ENCODE results near the gene TOP2B. TPM values are rescaled to one million over a fixed set of nuclear protein-coding genes. Genes with fewer than 3 reads are reported as not detected.

The TOP2B gene
- total and polyA plus RNA-seq, 2 experiments from 2014 or later, result 92.0 to 179 TPM

DNA sequence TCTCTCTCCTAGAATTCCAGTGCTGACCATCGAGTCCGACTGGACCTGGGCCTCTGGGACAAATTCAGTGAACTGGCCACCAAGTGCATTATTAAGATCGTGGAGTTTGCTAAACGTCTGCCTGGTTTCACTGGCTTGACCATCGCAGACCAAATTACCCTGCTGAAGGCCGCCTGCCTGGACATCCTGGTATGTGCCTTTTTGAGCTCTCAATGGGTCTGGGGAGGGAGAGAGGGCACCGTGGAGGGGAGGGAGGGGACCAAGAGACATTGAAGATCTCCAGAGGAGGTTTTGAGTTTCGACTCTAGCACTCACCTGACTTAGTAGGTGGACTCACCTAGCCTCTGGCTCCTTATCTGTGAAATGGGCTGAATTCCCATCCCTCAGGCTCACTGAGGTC is 84.2 kb downstream of the TOP2B start (continued):
- no peak for TF ChIP-seq JUNB (IDR thresholded peaks at IDR 0.05; ENCODE audit: unreplicated experiment)
- TF ChIP-seq, protein P1, sequence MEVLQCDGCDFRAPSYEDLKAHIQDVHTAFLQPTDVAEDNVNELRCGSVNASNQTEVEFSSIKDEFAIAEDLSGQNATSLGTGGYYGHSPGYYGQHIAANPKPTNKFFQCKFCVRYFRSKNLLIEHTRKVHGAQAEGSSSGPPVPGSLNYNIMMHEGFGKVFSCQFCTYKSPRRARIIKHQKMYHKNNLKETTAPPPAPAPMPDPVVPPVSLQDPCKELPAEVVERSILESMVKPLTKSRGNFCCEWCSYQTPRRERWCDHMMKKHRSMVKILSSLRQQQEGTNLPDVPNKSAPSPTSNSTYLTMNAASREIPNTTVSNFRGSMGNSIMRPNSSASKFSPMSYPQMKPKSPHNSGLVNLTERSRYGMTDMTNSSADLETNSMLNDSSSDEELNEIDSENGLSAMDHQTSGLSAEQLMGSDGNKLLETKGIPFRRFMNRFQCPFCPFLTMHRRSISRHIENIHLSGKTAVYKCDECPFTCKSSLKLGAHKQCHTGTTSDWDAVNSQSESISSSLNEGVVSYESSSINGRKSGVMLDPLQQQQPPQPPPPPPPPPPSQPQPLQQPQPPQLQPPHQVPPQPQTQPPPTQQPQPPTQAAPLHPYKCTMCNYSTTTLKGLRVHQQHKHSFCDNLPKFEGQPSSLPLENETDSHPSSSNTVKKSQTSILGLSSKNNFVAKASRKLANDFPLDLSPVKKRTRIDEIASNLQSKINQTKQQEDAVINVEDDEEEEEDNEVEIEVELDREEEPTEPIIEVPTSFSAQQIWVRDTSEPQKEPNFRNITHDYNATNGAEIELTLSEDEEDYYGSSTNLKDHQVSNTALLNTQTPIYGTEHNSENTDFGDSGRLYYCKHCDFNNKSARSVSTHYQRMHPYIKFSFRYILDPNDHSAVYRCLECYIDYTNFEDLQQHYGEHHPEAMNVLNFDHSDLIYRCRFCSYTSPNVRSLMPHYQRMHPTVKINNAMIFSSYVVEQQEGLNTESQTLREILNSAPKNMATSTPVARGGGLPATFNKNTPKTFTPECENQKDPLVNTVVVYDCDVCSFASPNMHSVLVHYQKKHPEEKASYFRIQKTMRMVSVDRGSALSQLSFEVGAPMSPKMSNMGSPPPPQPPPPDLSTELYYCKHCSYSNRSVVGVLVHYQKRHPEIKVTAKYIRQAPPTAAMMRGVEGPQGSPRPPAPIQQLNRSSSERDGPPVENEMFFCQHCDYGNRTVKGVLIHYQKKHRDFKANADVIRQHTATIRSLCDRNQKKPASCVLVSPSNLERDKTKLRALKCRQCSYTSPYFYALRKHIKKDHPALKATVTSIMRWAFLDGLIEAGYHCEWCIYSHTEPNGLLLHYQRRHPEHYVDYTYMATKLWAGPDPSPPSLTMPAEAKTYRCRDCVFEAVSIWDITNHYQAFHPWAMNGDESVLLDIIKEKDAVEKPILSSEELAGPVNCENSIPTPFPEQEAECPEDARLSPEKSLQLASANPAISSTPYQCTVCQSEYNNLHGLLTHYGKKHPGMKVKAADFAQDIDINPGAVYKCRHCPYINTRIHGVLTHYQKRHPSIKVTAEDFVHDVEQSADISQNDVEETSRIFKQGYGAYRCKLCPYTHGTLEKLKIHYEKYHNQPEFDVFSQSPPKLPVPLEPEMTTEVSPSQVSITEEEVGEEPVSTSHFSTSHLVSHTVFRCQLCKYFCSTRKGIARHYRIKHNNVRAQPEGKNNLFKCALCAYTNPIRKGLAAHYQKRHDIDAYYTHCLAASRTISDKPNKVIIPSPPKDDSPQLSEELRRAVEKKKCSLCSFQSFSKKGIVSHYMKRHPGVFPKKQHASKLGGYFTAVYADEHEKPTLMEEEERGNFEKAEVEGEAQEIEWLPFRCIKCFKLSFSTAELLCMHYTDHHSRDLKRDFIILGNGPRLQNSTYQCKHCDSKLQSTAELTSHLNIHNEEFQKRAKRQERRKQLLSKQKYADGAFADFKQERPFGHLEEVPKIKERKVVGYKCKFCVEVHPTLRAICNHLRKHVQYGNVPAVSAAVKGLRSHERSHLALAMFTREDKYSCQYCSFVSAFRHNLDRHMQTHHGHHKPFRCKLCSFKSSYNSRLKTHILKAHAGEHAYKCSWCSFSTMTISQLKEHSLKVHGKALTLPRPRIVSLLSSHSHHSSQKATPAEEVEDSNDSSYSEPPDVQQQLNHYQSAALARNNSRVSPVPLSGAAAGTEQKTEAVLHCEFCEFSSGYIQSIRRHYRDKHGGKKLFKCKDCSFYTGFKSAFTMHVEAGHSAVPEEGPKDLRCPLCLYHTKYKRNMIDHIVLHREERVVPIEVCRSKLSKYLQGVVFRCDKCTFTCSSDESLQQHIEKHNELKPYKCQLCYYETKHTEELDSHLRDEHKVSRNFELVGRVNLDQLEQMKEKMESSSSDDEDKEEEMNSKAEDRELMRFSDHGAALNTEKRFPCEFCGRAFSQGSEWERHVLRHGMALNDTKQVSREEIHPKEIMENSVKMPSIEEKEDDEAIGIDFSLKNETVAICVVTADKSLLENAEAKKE (CRISPR knock-in tag; IDR thresholded peaks at IDR 0.05), result no peak

DNA sequence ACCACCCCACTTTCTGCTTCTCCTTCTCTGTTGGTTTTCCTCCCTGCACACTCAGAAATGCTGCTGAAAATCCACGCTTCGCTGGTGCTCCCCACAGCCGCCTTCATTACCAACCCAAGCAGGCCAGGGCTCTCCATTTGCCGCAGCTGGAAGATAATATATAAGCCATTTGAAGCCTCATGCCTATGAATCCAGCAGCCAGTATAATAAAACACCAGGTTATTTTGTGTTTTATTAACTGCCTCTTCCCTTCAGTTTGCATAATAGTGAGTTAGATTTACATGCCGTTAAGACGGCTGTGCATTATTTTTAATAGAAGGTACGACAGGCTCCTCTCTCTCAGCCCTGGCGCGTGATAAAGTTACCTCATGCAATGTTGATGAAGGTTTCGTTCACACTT is 86.6 kb downstream of the TOP2B start:
- Histone ChIP-seq H3K9me2 (ENCODE audit: insufficient read depth) (peaks cover 5% of the 10 kb centered on the region; the same call in 1 of the 2 replicates), H3K36me3 (ENCODE audit: insufficient read depth) (no peaks in the 10 kb centered on the region), H3K27me3 (ENCODE audit: insufficient read depth) (no peaks in the 10 kb centered on the region), H3K27ac (ENCODE audit: low read depth) (no peak overlapping the region), H3F3A (replicated peaks; ENCODE audit: low read depth) (no peaks in the 10 kb centered on the region), H4K20me1 (replicated peaks; ENCODE audit: insufficient read depth) (no peaks in the 10 kb centered on the region), H3K4me3 (no peak overlapping the region), H3K4me2 (no peak overlapping the region), H2AFZ (peak overlapping the region; percentile 5; the same call in 1 of the 2 replicates), H3K4me1 (ENCODE audit: insufficient read depth) (no peaks in the 10 kb centered on the region), H3K79me2 (replicated peaks; ENCODE audit: insufficient read depth) (no peaks in the 10 kb centered on the region)
- H3K9me3 Mint-ChIP-seq, result no peaks in the 10 kb centered on the region
- peaks cover 16% of the 10 kb centered on the region for H3K4me1 Mint-ChIP-seq
- no peak for ATAC-seq
- H3K27me3 Mint-ChIP-seq (ENCODE audit: insufficient read depth, low read depth, poor library complexity), result peaks cover 7% of the 10 kb centered on the region
- H3K4me3 Mint-ChIP-seq, result no peak overlapping the region
- H3K27ac Mint-ChIP-seq, result no peak overlapping the region
- no peaks in the 10 kb centered on the region for H3K36me3 Mint-ChIP-seq (ENCODE audit: low read depth)
- no peak for DNase-seq (ENCODE audit: low spot score)
- no peak for TF ChIP-seq NANOG (IDR thresholded peaks at IDR 0.05; ENCODE audit: borderline replicate concordance)
- TF ChIP-seq, protein P2, sequence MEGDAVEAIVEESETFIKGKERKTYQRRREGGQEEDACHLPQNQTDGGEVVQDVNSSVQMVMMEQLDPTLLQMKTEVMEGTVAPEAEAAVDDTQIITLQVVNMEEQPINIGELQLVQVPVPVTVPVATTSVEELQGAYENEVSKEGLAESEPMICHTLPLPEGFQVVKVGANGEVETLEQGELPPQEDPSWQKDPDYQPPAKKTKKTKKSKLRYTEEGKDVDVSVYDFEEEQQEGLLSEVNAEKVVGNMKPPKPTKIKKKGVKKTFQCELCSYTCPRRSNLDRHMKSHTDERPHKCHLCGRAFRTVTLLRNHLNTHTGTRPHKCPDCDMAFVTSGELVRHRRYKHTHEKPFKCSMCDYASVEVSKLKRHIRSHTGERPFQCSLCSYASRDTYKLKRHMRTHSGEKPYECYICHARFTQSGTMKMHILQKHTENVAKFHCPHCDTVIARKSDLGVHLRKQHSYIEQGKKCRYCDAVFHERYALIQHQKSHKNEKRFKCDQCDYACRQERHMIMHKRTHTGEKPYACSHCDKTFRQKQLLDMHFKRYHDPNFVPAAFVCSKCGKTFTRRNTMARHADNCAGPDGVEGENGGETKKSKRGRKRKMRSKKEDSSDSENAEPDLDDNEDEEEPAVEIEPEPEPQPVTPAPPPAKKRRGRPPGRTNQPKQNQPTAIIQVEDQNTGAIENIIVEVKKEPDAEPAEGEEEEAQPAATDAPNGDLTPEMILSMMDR (conservative IDR thresholded peaks at IDR 0.05; ENCODE audit: low read depth in 2 of 2), result no peak
- TF ChIP-seq STAT1 (IDR thresholded peaks at IDR 0.05; ENCODE audit: unreplicated experiment), result no peak
- TF ChIP-seq, protein P1 (CRISPR knock-in tag; IDR thresholded peaks at IDR 0.05), result no peak
- no peak for TF ChIP-seq POLR2AphosphoS5 (IDR thresholded peaks at IDR 0.05; ENCODE audit: low read depth)

All from GM23338 (cell line).